Epithelial cell of proximal tubule (primary cell): ENCODE results near the gene RERE. TPM values are rescaled to one million over a fixed set of nuclear protein-coding genes. Genes with fewer than 3 reads are reported as not detected.
A peak's percentile ranks its signal among the peaks of the same experiment; 100 is the strongest.

Experiments
- DNase-seq: peaks from one replicate; pipeline ENCODE4 v3.0.0-alpha.2; 2011; ENCODE audit warnings: low read depth
- H3K4me3 ChIP-seq: 2 replicates; pipeline ENCODE4 v1.5.1; 2011; ENCODE audit warnings: low read depth, mild to moderate bottlenecking, low read length
- total RNA-seq: library from RNA; depleted of rRNA; stranded (reverse); fragments of >200 nt; gene quantifications from 2 replicates; pipeline ENCODE4 v1.2.3, GENCODE V29; 2015
- TF ChIP-seq, protein P1 (sequence below): conservative IDR thresholded peaks from 2 replicates; pipeline ENCODE4 v1.5.1; 2012; ENCODE audit warnings: low read depth, mild to moderate bottlenecking, low read length

Gene RERE
- total RNA-seq, 1 donor from 2014 or later = 18.0 TPM

DNA sequence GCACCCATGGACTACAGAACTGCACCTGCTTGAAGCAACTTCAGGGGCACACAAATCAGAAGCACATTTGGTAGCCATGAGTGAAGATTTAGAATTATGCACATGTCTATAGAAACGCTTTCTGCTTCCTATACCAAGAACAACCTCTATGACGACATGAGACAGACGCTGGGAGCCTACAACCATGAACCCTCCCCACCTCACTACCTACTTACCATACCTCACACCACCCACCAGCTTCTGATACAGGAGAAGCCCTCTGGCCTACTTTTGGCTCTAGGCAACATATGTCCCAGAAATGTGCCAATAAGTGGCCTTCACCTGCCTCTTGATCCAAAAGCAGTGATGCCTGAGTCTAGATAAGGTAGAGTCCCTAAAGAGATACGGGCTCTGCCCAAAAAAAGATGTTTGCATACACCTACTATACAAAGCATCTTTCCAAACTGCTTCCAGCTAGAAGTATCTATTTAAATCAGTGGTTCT, 441.0 kb downstream of the RERE start:
- no peak overlapping the region for H3K4me3 ChIP-seq
- DNase-seq = no peak
- TF ChIP-seq, protein P1, sequence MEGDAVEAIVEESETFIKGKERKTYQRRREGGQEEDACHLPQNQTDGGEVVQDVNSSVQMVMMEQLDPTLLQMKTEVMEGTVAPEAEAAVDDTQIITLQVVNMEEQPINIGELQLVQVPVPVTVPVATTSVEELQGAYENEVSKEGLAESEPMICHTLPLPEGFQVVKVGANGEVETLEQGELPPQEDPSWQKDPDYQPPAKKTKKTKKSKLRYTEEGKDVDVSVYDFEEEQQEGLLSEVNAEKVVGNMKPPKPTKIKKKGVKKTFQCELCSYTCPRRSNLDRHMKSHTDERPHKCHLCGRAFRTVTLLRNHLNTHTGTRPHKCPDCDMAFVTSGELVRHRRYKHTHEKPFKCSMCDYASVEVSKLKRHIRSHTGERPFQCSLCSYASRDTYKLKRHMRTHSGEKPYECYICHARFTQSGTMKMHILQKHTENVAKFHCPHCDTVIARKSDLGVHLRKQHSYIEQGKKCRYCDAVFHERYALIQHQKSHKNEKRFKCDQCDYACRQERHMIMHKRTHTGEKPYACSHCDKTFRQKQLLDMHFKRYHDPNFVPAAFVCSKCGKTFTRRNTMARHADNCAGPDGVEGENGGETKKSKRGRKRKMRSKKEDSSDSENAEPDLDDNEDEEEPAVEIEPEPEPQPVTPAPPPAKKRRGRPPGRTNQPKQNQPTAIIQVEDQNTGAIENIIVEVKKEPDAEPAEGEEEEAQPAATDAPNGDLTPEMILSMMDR = no peak

DNA sequence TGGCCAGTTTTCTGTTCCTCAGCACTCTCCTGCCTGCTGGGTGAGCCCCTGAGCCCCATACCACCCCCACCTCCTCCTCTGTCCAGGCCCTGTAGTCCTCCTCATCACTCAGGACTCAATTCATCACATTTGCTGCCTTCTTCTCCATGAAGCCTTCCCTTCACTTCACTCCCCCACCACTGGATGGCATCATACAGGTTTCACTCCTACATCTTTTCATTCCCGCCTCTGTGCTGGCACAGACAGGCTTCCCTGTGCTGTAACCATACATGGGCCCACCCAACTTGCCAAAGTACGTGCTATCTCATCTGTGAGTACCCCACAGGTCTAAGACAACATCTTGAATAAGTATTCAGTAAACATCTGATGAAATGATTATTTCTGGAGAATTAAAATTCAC, 442.6 kb downstream of the RERE start:
- H3K4me3 ChIP-seq = no peak overlapping the region
- DNase-seq = no peak
- TF ChIP-seq, protein P1 = peak; percentile 60

DNA sequence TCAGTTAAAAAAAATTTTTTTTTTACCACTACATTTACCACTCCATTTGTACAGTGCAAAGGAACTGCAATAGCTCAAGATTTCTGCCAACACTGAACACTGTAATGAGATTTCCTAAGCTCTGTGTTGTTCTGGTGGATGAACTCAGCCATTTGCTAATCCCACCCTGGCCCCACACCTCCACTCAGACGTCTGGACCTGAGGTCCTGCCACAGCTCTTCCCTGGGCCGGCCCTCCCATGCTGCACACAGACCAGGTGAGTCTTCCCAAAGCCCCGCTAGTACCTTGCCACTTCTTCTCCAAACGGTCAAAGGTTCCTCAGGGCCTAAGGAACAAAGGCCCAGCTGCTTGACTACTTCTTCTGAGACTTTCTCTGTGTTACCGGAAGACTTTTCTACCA, 443.1 kb downstream of the RERE start:
- TF ChIP-seq, protein P1 = no peak
- peak overlapping the region; percentile 28 for H3K4me3 ChIP-seq
- no peak for DNase-seq

DNA sequence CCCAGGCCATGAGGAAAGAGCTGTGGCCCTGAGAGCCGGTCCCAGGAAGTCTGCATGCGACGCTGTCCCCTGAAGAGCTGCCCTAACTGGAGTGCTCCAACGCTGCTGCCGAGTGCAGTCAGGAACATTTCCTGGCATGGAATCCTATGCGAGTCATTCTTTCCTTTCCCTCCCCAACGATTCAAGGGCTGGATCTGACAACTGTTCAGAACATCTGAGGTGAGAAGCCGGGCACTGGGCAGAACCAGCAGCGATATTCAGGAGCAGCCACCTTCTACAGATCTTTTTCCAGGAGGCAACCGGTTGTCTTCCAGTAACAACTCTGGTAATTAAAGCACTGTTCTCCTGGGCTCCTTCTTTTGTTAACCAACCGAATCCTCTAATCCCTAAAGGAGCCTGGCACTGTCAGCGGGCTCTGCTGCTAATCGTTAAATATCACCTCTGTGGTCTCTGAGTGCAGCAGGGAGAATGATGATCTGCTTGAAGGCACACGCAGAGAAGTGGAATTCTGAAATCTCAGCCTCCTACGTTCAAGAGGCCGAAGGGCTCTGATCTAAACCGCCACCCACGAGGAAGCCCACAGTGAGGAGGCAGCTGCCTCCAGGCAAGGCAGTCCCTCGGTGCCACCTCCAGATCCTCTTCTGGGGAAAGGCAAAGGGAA, 443.7 kb downstream of the RERE start:
- peak overlapping the region; percentile 28 for H3K4me3 ChIP-seq
- TF ChIP-seq, protein P1 = no peak
- peak; percentile 72 for DNase-seq

DNA sequence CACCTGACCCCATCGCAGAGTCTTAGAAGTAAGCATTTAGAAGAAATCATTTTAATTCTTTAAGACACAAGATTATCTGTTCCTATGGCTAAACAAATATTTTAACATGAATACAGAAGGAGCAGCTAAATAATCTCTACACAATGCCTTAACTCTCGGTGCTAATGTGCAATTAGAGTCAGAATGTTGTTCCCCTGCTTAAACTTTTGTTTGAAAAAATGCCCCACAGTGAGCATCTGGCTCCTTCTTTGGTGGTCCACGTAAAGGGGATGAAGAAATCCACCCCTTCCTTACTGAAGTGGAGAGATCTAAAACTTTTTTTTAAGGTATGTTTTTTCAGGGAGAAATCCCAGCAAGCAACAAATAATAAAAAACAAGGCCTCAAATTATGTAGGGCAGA, 444.3 kb downstream of the RERE start:
- TF ChIP-seq, protein P1 = no peak
- DNase-seq = no peak
- peak overlapping the region; percentile 28 for H3K4me3 ChIP-seq

DNA sequence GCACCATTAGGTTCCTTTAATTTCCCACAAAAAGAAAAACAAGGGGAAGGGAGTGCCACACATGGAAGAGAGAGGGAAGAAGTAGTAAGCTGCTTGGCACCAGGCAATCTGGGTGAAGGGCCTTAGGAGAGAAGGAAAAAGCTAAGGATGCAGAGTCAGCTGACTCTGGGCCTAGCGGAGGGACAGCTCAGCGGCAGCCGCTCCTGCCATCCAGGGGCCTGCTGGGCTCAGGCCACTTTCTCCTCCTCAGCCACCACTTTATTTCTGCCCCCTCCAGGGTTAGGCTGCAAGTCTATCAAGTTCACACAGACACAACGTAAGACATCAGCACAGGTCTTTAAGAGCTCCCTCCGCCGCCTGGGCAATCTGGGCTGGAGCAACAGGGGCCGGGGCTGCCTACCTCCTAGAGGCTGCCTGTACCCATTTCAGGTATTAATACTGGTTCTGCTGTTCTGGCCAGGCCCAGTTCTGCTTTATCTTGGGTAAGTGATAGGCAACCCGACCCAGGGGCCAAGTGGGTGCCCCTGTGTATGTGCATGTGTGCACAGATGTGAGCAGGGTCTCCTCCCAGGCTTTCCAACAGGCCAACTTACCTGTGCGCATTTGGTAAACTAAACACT, 446.0 kb downstream of the RERE start:
- TF ChIP-seq, protein P1 = no peak
- H3K4me3 ChIP-seq = no peak overlapping the region
- DNase-seq = no peak
